ENCODE data around the gene GRIK1. TPM values are rescaled to one million over a fixed set of nuclear protein-coding genes. Genes with fewer than 3 reads are reported as not detected.

Gene GRIK1
- polyA plus RNA-seq, 1 donor, result 1.9 TPM

DNA sequence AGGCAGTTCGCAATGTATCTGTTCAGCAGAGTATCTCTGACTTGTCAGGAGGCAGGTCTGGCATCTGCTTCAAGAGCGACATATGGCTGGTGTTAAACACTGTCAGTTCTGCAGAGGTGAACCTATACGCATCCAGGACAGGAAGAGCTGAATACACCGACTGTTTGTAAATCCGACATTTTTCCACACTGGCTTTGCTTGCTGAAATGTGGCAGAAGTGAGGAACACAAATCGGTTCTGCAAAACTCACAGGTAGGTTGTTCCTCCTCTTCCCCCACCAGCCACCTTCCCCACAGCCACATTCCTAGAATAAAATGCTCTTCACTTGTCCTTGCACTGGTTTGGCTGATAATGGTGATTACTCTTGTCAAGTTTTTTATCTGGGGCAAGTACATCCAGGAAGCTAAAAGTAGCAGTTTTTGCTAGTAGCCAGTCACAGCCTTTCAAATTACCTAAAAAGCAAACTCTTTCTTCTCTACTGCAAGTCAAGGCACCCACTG lies 289.2 kb downstream of the GRIK1 start:
- Histone ChIP-seq H3K4me1 (ENCODE audit: control insufficient read depth, insufficient read depth, low read length) (no peaks in the 10 kb centered on the region), H3K36me3 (ENCODE audit: control insufficient read depth, insufficient read depth, low read length) (no peaks in the 10 kb centered on the region), H3K4me3 (ENCODE audit: low read length) (no peak overlapping the region), H3K9me3 (ENCODE audit: control insufficient read depth, low read depth, low read length) (no peaks in the 10 kb centered on the region), H3K27ac (ENCODE audit: low read length) (no peak overlapping the region), H3K27me3 (ENCODE audit: control insufficient read depth, insufficient read depth, low read length) (no peaks in the 10 kb centered on the region)
- DNase-seq, result no peak
- WGBS (ENCODE audit: insufficient coverage, low lambda C conversion rate), result no CpG with 5 or more reads among the region's 6 CpGs

GRCh38 chr21:29649406-29649814 lies 290.4 kb downstream of the GRIK1 start:
- no peaks in the 10 kb centered on the region for H3K4me1 ChIP-seq (ENCODE audit: control insufficient read depth, insufficient read depth, low read length)
- H3K27ac ChIP-seq (ENCODE audit: low read length), result no peak overlapping the region
- no CpG with 5 or more reads among the region's 5 CpGs for WGBS (ENCODE audit: insufficient coverage, low lambda C conversion rate)
- DNase-seq, result no peak
- no peaks in the 10 kb centered on the region for H3K27me3 ChIP-seq (ENCODE audit: control insufficient read depth, insufficient read depth, low read length)
- no peak overlapping the region for H3K4me3 ChIP-seq (ENCODE audit: low read length)
- H3K9me3 ChIP-seq (ENCODE audit: control insufficient read depth, low read depth, low read length), result no peaks in the 10 kb centered on the region
- H3K36me3 ChIP-seq (ENCODE audit: control insufficient read depth, insufficient read depth, low read length), result no peaks in the 10 kb centered on the region

GRCh38 chr21:29648710-29649240 lies 291.0 kb downstream of the GRIK1 start:
- H3K36me3 ChIP-seq (ENCODE audit: control insufficient read depth, insufficient read depth, low read length), result no peaks in the 10 kb centered on the region
- no peaks in the 10 kb centered on the region for H3K27me3 ChIP-seq (ENCODE audit: control insufficient read depth, insufficient read depth, low read length)
- 29% methylated on average over 1 of the region's 5 CpGs for WGBS (ENCODE audit: insufficient coverage, low lambda C conversion rate)
- no peaks in the 10 kb centered on the region for H3K9me3 ChIP-seq (ENCODE audit: control insufficient read depth, low read depth, low read length)
- H3K4me3 ChIP-seq (ENCODE audit: low read length), result no peak overlapping the region
- DNase-seq, result peak in 1 of 2 donors; percentile 8
- no peaks in the 10 kb centered on the region for H3K4me1 ChIP-seq (ENCODE audit: control insufficient read depth, insufficient read depth, low read length)
- no peak overlapping the region for H3K27ac ChIP-seq (ENCODE audit: low read length)

GRCh38 chr21:29647353-29647781 lies 292.4 kb downstream of the GRIK1 start:
- 67% methylated on average over 1 of the region's 5 CpGs for WGBS (ENCODE audit: insufficient coverage, low lambda C conversion rate)
- H3K36me3 ChIP-seq (ENCODE audit: control insufficient read depth, insufficient read depth, low read length), result no peaks in the 10 kb centered on the region
- H3K9me3 ChIP-seq (ENCODE audit: control insufficient read depth, low read depth, low read length), result peaks cover 3% of the 10 kb centered on the region
- H3K27me3 ChIP-seq (ENCODE audit: control insufficient read depth, insufficient read depth, low read length), result no peaks in the 10 kb centered on the region
- H3K27ac ChIP-seq (ENCODE audit: low read length), result no peak overlapping the region
- H3K4me3 ChIP-seq (ENCODE audit: low read length), result no peak overlapping the region
- DNase-seq, result peak in 1 of 2 donors; percentile 9
- H3K4me1 ChIP-seq (ENCODE audit: control insufficient read depth, insufficient read depth, low read length), result no peaks in the 10 kb centered on the region

DNA sequence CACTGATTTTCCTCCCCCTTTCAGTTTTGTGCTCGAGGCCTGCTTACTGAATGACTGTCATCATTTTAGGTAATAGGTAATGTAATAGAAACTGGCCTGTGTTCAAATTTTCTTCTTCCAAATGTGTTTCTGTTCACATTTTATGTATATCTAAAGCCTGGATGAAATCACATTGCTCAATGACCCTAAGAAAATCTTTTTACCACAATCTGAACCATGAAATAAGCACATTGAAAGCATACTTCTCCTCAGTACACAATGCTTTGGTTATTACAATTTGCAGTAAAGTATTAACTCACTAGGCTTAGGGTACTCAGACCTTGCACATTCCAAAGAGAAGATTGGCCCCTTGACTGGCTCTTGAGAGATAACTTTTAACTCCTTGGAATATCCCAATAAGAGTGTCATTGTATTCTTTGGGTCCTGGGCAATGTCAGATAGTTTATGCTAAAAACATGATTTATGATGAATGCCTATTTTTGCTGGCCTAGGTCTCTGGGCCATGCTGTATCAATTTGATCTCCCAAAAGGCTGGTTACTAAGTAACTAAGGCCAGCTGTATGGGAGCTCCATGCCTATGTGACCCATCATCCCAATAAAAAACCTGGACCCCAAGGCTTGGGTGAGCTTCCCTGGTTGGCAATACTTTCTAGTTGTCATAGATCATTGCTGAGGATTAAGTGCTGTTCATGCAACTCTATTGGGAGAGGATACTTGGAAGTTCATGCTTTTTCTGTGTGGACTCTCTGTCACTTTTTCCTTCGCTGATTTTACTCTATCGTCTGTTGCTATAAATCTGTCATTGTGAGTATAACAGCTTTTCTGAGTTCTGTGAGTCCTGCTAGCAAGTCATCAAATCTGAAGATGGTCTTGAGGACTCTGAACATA lies 293.9 kb downstream of the GRIK1 start:
- peak in 1 of 2 donors; percentile 47 for DNase-seq
- Histone ChIP-seq H3K9me3 (ENCODE audit: control insufficient read depth, low read depth, low read length) (peaks cover 3% of the 10 kb centered on the region), H3K27me3 (ENCODE audit: control insufficient read depth, insufficient read depth, low read length) (no peaks in the 10 kb centered on the region), H3K4me1 (ENCODE audit: control insufficient read depth, insufficient read depth, low read length) (peaks cover 3% of the 10 kb centered on the region), H3K4me3 (ENCODE audit: low read length) (no peak overlapping the region), H3K27ac (ENCODE audit: low read length) (peak overlapping the region; percentile 18), H3K36me3 (ENCODE audit: control insufficient read depth, insufficient read depth, low read length) (no peaks in the 10 kb centered on the region)
- WGBS (ENCODE audit: insufficient coverage, low lambda C conversion rate), result no CpG with 5 or more reads among the region's 3 CpGs

DNA sequence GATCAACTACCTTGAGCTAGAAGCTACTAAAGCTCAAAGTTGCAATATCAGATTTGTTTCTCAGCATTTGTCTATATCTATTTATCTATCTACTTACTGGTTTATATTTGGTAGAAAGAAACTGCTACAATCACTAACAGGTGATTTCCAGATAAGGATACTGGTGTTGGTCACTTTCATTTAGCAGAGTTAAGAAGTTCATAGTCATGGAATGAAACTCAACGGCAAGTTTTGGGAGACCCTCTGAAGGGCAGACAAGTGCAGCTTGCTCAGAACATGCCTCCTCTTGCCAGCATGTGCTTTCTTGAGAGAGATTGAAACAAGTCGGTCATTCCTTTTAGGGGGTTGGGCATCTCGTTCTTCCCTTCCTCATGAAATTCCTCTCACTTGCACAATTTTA lies 296.5 kb downstream of the GRIK1 start:
- no peaks in the 10 kb centered on the region for H3K36me3 ChIP-seq (ENCODE audit: control insufficient read depth, insufficient read depth, low read length)
- WGBS (ENCODE audit: insufficient coverage, low lambda C conversion rate), result no CpG with 5 or more reads among the region's 3 CpGs
- H3K4me3 ChIP-seq (ENCODE audit: low read length), result no peak overlapping the region
- no peak overlapping the region for H3K27ac ChIP-seq (ENCODE audit: low read length)
- no peak for DNase-seq
- H3K27me3 ChIP-seq (ENCODE audit: control insufficient read depth, insufficient read depth, low read length), result no peaks in the 10 kb centered on the region
- peaks cover 3% of the 10 kb centered on the region for H3K9me3 ChIP-seq (ENCODE audit: control insufficient read depth, low read depth, low read length)
- peaks cover 3% of the 10 kb centered on the region for H3K4me1 ChIP-seq (ENCODE audit: control insufficient read depth, insufficient read depth, low read length)

GRCh38 chr21:29642551-29643245 lies 297.1 kb downstream of the GRIK1 start:
- Histone ChIP-seq H3K36me3 (ENCODE audit: control insufficient read depth, insufficient read depth, low read length) (no peaks in the 10 kb centered on the region), H3K9me3 (ENCODE audit: control insufficient read depth, low read depth, low read length) (peaks cover 3% of the 10 kb centered on the region), H3K27ac (ENCODE audit: low read length) (peak overlapping the region; percentile 71), H3K4me3 (ENCODE audit: low read length) (no peak overlapping the region), H3K27me3 (ENCODE audit: control insufficient read depth, insufficient read depth, low read length) (no peaks in the 10 kb centered on the region), H3K4me1 (ENCODE audit: control insufficient read depth, insufficient read depth, low read length) (peaks cover 3% of the 10 kb centered on the region)
- DNase-seq, result no peak
- WGBS (ENCODE audit: insufficient coverage, low lambda C conversion rate), result 82% methylated on average over 3 of the region's 10 CpGs

DNA sequence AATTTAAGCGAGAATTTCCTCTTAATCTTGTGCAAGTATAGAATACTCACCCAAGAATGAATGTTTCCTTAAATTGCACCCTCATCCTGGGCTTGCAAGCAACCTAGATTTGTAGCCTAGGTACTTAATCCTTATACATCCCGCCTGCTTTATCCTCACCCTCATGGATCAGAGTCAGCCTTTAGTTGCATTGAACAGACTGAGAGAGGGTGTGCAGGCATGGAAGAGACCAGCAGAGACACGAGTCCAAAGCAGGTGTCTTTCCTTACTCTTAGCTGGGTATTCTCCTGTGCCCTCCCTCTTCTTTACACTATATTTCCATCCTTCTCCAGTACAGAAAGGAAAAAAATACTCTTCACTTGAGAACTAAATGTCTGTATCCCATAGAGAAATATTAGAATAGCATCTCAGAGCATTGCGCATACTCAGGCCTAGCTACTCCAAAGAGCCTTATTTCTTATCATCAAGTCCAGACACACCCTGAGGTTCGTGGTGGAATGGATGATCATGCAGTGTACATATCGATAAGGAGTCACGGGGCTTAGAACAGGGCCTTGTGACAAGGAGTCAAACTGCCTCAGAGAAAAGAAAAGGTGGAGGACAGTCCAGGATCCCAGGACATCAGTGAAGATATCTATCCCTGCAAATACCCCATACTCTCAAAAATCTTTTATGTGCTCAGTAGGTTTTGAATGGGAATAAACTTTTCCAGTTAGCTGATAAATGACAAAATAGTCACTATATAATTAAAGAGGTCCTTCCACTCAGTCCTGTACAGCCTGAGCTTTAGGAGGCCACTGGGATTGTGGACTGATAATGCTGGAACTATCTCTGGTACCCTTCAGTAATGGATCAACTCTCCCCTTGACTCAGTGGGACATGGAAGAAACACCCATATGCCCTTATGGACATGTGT lies 297.9 kb downstream of the GRIK1 start:
- Histone ChIP-seq H3K9me3 (ENCODE audit: control insufficient read depth, low read depth, low read length) (peaks cover 3% of the 10 kb centered on the region), H3K4me3 (ENCODE audit: low read length) (no peak overlapping the region), H3K27me3 (ENCODE audit: control insufficient read depth, insufficient read depth, low read length) (no peaks in the 10 kb centered on the region), H3K36me3 (ENCODE audit: control insufficient read depth, insufficient read depth, low read length) (no peaks in the 10 kb centered on the region), H3K27ac (ENCODE audit: low read length) (peak overlapping the region; percentile 71), H3K4me1 (ENCODE audit: control insufficient read depth, insufficient read depth, low read length) (peaks cover 3% of the 10 kb centered on the region)
- WGBS (ENCODE audit: insufficient coverage, low lambda C conversion rate), result no CpG with 5 or more reads among the region's 7 CpGs
- peak; percentile 85 to 88 for DNase-seq

GRCh38 chr21:29641001-29641634 lies 298.7 kb downstream of the GRIK1 start:
- WGBS (ENCODE audit: insufficient coverage, low lambda C conversion rate), result 83% methylated on average over 2 of the region's 5 CpGs

More at GRCh38 chr21:29641001-29641634, 298.7 kb downstream of the GRIK1 start:
- Histone ChIP-seq H3K27me3 (ENCODE audit: control insufficient read depth, insufficient read depth, low read length) (no peaks in the 10 kb centered on the region), H3K27ac (ENCODE audit: low read length) (peak overlapping the region; percentile 40), H3K36me3 (ENCODE audit: control insufficient read depth, insufficient read depth, low read length) (no peaks in the 10 kb centered on the region), H3K9me3 (ENCODE audit: control insufficient read depth, low read depth, low read length) (peaks cover 3% of the 10 kb centered on the region), H3K4me3 (ENCODE audit: low read length) (no peak overlapping the region), H3K4me1 (ENCODE audit: control insufficient read depth, insufficient read depth, low read length) (peaks cover 3% of the 10 kb centered on the region)
- no peak for DNase-seq
